ENCODE measurements around the gene GPC6.

GPC6 gene

GRCh38 chr13:94007072-94007471 is 780.5 kb downstream of the GPC6 start:
- no peak for DNase-seq

- DNase-seq: no peak
Observed at GRCh38 chr13:94009701-94010100, 783.1 kb downstream of the GPC6 start.

- no peak for DNase-seq
Observed at GRCh38 chr13:94014461-94014860, 787.9 kb downstream of the GPC6 start.

GRCh38 chr13:94020426-94020825 is 793.8 kb downstream of the GPC6 start:
- no peak for DNase-seq

GRCh38 chr13:94020833-94021232 is 794.2 kb downstream of the GPC6 start:
- DNase-seq: no peak

- no peak for DNase-seq
Observed at GRCh38 chr13:94028234-94028633, 801.6 kb downstream of the GPC6 start.

- no peak for DNase-seq
Observed at GRCh38 chr13:94028650-94029049, 802.0 kb downstream of the GPC6 start.

- no peak for DNase-seq
Observed at GRCh38 chr13:94030415-94031119, 804.0 kb downstream of the GPC6 start.

GRCh38 chr13:94031609-94032008 is 805.0 kb downstream of the GPC6 start:
- no peak for DNase-seq

- no peak for DNase-seq
Observed at GRCh38 chr13:94033098-94033497, 806.5 kb downstream of the GPC6 start.

GRCh38 chr13:94033830-94034642 is 807.4 kb downstream of the GPC6 start:
- no peak for DNase-seq

- DNase-seq: no peak
Observed at GRCh38 chr13:94050039-94050438, 823.4 kb downstream of the GPC6 start.

GRCh38 chr13:94050686-94051085 is 824.1 kb downstream of the GPC6 start:
- no peak for DNase-seq

GRCh38 chr13:94053986-94054593 is 827.5 kb downstream of the GPC6 start:
- no peak for DNase-seq

GRCh38 chr13:94056362-94056990 is 829.9 kb downstream of the GPC6 start:
- DNase-seq: no peak

- no peak for DNase-seq
Observed at GRCh38 chr13:94057618-94058186, 831.1 kb downstream of the GPC6 start.

- DNase-seq: no peak
Observed at GRCh38 chr13:94058821-94059360, 832.3 kb downstream of the GPC6 start.

- no peak for DNase-seq
Observed at GRCh38 chr13:94061301-94061700, 834.7 kb downstream of the GPC6 start.

- no peak for DNase-seq
Observed at GRCh38 chr13:94063096-94063495, 836.5 kb downstream of the GPC6 start.

GRCh38 chr13:94063848-94064247 is 837.2 kb downstream of the GPC6 start:
- no peak for DNase-seq

- no peak for DNase-seq
Observed at GRCh38 chr13:94065741-94066140, 839.1 kb downstream of the GPC6 start.

GRCh38 chr13:94073007-94073744 is 846.6 kb downstream of the GPC6 start:
- DNase-seq: no peak
